Right lobe of liver (tissue), 4 donors: ENCODE data around the gene TEX26.

Experiments used
- CTCF ChIP-seq, 4 donors: fragments of 200-600 bp in 3 of 4; fragments of 450-650 bp in 1 of 4; IDR thresholded peaks; one replicate each; pipeline versions ENCODE4 v1.5.1 to v1.8.0; 2016 to 2022; ENCODE audit warnings: antibody characterized with exemption in 4 of 4, mild to moderate bottlenecking in 2 of 4
- POLR2A ChIP-seq: fragments of 450-650 bp; IDR thresholded peaks from one replicate; pipeline ENCODE4 v1.6.1; 2017; ENCODE audit warnings: antibody characterized with exemption, mild to moderate bottlenecking
- donor health status: DM: no; HTN: no; CAD: no.
- donor health status: DM: no; HTN: no; CAD: no.
- donor health status: DM: no; HTN: yes; CAD: no.

- no peak for TF ChIP-seq CTCF (IDR thresholded peaks at IDR 0.05)
- no peak for TF ChIP-seq POLR2A
These were observed 25.9 kb upstream of the TEX26 start for GRCh38 chr13:30906411-30907051.
